NB4 (cell line): ENCODE results near the gene NETO2.

Source experiments
- CTCF ChIP-seq: IDR thresholded peaks from one replicate; pipeline ENCODE4 v1.5.1; 2012; ENCODE audit warnings: low read depth, low read length
- MYC ChIP-seq: IDR thresholded peaks from 2 replicates; pipeline ENCODE4 v1.6.1; 2011; ENCODE audit warnings: low read depth, low read length
- POLR2A ChIP-seq: IDR thresholded peaks from 2 replicates; pipeline ENCODE4 v1.6.1; 2011; ENCODE audit warnings: mild to moderate bottlenecking; ENCODE audit not compliant: insufficient read length; ENCODE audit errors: extremely low read depth

- no peak for TF ChIP-seq CTCF
- TF ChIP-seq POLR2A: no peak
- no peak for TF ChIP-seq MYC
Measured at GRCh38 chr16:47056688-47057629, 86.8 kb downstream of the NETO2 start.
